GM23338 (cell line): Measurements from ENCODE around the gene TLX1. TPM values are rescaled to one million over a fixed set of nuclear protein-coding genes. Genes with fewer than 3 reads are reported as not detected.

Experiments
- ATAC-seq: fragments of 200-7000 bp; cut with Tn5 transposase; 3 replicates; pipeline ENCODE4 v1.9.1; 2020
- DNase-seq: peaks from one replicate; pipeline ENCODE4 v3.0.0-alpha.2; 2015; ENCODE audit warnings: low spot score
- H2AFZ ChIP-seq: fragments of 200-600 bp; sonication (generic); 2 replicates; pipeline ENCODE4 v1.8.0; 2016; ENCODE audit warnings: antibody characterized with exemption, mild to moderate bottlenecking, moderate library complexity
- H3F3A ChIP-seq: fragments of 200-600 bp; sonication (generic); replicated peaks from 2 replicates; pipeline ENCODE4 v1.8.0; 2017; ENCODE audit warnings: antibody characterized with exemption, mixed run types, low read depth
- H3K27ac ChIP-seq: fragments of 200-600 bp; sonication (generic); 2 replicates; pipeline ENCODE4 v1.6.1; 2016; ENCODE audit warnings: low read depth
- H3K27me3 ChIP-seq: fragments of 200-600 bp; sonication (generic); 2 replicates; pipeline ENCODE4 v1.8.0; 2016; ENCODE audit warnings: mild to moderate bottlenecking, mixed run types, moderate library complexity; ENCODE audit not compliant: insufficient read depth
- H3K36me3 ChIP-seq: fragments of 200-600 bp; sonication (generic); 2 replicates; pipeline ENCODE4 v1.8.0; 2016; ENCODE audit warnings: mild to moderate bottlenecking; ENCODE audit not compliant: insufficient read depth
- H3K4me1 ChIP-seq: fragments of 200-600 bp; sonication (generic); 2 replicates; pipeline ENCODE4 v1.8.0; 2016; ENCODE audit warnings: mild to moderate bottlenecking, moderate library complexity; ENCODE audit not compliant: insufficient read depth
- H3K4me2 ChIP-seq: fragments of 200-600 bp; sonication (generic); 2 replicates; pipeline ENCODE4 v1.7.1; 2017; ENCODE audit warnings: mixed run types
- H3K4me3 ChIP-seq: fragments of 200-600 bp; sonication (generic); 2 replicates; pipeline ENCODE4 v1.6.1; 2016; ENCODE audit warnings: mixed run types
- H3K79me2 ChIP-seq: fragments of 200-600 bp; sonication (generic); replicated peaks from 2 replicates; pipeline ENCODE4 v1.8.0; 2017; ENCODE audit warnings: mild to moderate bottlenecking; ENCODE audit not compliant: insufficient read depth
- H3K9me2 ChIP-seq: fragments of 200-600 bp; sonication (generic); 2 replicates; pipeline ENCODE4 v1.8.0; 2017; ENCODE audit not compliant: insufficient read depth
- H4K20me1 ChIP-seq: fragments of 200-600 bp; sonication (generic); replicated peaks from 2 replicates; pipeline ENCODE4 v1.8.0; 2017; ENCODE audit warnings: mild to moderate bottlenecking; ENCODE audit not compliant: insufficient read depth
- H3K27ac Mint-ChIP-seq: 2 replicates; pipeline ENCODE4 v1.8.0; 2020; ENCODE audit warnings: inconsistent platforms, mild to moderate bottlenecking, moderate library complexity, mixed read lengths
- H3K27me3 Mint-ChIP-seq: 3 replicates; pipeline ENCODE4 v1.8.0; 2022; ENCODE audit warnings: low read depth, mild to moderate bottlenecking, moderate library complexity, mixed read lengths, inconsistent platforms; ENCODE audit not compliant: insufficient read depth, poor library complexity
- H3K36me3 Mint-ChIP-seq: 3 replicates; pipeline ENCODE4 v1.8.0; 2021; ENCODE audit warnings: low read depth, mild to moderate bottlenecking, inconsistent platforms, moderate library complexity, mixed read lengths
- H3K4me1 Mint-ChIP-seq: 3 replicates; pipeline ENCODE4 v1.8.0; 2020; ENCODE audit warnings: mild to moderate bottlenecking, inconsistent platforms, mixed read lengths
- H3K4me3 Mint-ChIP-seq: 3 replicates; pipeline ENCODE4 v1.8.0; 2021; ENCODE audit warnings: moderate library complexity, mild to moderate bottlenecking, inconsistent platforms, mixed read lengths
- H3K9me3 Mint-ChIP-seq: 3 replicates; pipeline ENCODE4 v1.8.0; 2020; ENCODE audit warnings: moderate library complexity, mild to moderate bottlenecking, inconsistent platforms, mixed read lengths
- CREB1 ChIP-seq: fragments of 250-450 bp; sonication (Bioruptor Pico); IDR thresholded peaks from 2 replicates; pipeline ENCODE4 v1.5.0; 2020; ENCODE audit warnings: low read depth, mild to moderate bottlenecking, moderate library complexity
- CTCF ChIP-seq, 2 experiments: fragments of 200-600 bp in 1 of 2; sonication (generic) in 1 of 2; conservative IDR thresholded peaks; 2 replicates each; pipeline versions ENCODE4 v1.5.1 to v1.6.1; 2016 to 2017; ENCODE audit warnings: antibody characterized with exemption in 2 of 2, low read depth in 2 of 2, mild to moderate bottlenecking in 2 of 2, moderate library complexity in 1 of 2
- ETS1 ChIP-seq: IDR thresholded peaks from 2 replicates; pipeline ENCODE4 v1.6.1; 2016; ENCODE audit warnings: antibody characterized with exemption
- EZH2 ChIP-seq: fragments of 200-600 bp; sonication (generic); IDR thresholded peaks from one replicate; pipeline ENCODE4 v1.8.0; 2017; ENCODE audit warnings: antibody characterized with exemption, mild to moderate bottlenecking, low read depth; ENCODE audit not compliant: unreplicated experiment
- EZH2phosphoT487 ChIP-seq: fragments of 200-600 bp; sonication (generic); IDR thresholded peaks from one replicate; pipeline ENCODE4 v1.8.1; 2018; ENCODE audit warnings: antibody characterized with exemption; ENCODE audit not compliant: unreplicated experiment
- JUNB ChIP-seq: IDR thresholded peaks from one replicate; pipeline ENCODE4 v1.6.1; 2016; ENCODE audit warnings: antibody characterized with exemption; ENCODE audit not compliant: unreplicated experiment
- NANOG ChIP-seq: IDR thresholded peaks from 2 replicates; pipeline ENCODE4 v1.6.1; 2016; ENCODE audit warnings: antibody characterized with exemption, borderline replicate concordance
- POLR2AphosphoS5 ChIP-seq: IDR thresholded peaks from 2 replicates; pipeline ENCODE4 v1.6.1; 2016; ENCODE audit warnings: antibody characterized with exemption, low read depth
- REST ChIP-seq: IDR thresholded peaks from one replicate; pipeline ENCODE4 v1.6.1; 2018; ENCODE audit warnings: antibody characterized with exemption; ENCODE audit not compliant: unreplicated experiment
- STAT1 ChIP-seq: IDR thresholded peaks from one replicate; pipeline ENCODE4 v1.6.1; 2016; ENCODE audit warnings: antibody characterized with exemption; ENCODE audit not compliant: unreplicated experiment
- ZNF114 ChIP-seq: fragments of 250-450 bp; sonication (Bioruptor Pico); IDR thresholded peaks from 2 replicates; pipeline ENCODE4 v1.5.0; 2020; ENCODE audit warnings: mild to moderate bottlenecking, moderate library complexity
- ZNF331 ChIP-seq: fragments of 250-450 bp; sonication (Bioruptor Pico); IDR thresholded peaks from 2 replicates; pipeline ENCODE4 v1.5.0; 2020; ENCODE audit warnings: low read depth, mild to moderate bottlenecking, moderate library complexity
- ZNF462 ChIP-seq: fragments of 250-450 bp; sonication (Bioruptor Pico); IDR thresholded peaks from 2 replicates; pipeline ENCODE4 v1.5.0; 2020; ENCODE audit warnings: mild to moderate bottlenecking, moderate library complexity
- polyA plus RNA-seq: library from polyadenylated mRNA; unstranded; fragments of >200 nt; fragmentation: Nextera tagmentation; extraction: Ambion mirVana; gene quantifications from 2 replicates; pipeline ENCODE4 v1.2.1, GENCODE V29; 2016
- total RNA-seq: library from RNA; depleted of rRNA; stranded (reverse); fragments of >200 nt; shearing (Covaris generic); gene quantifications from 2 replicates; pipeline ENCODE4 v1.2.3, GENCODE V29; 2014

Gene TLX1
- total and polyA plus RNA-seq, 2 experiments from 2014 or later = not detected

GRCh38 chr10:101165736-101166135 lies 34.6 kb downstream of the TLX1 start:
- no peak overlapping the region for H2AFZ ChIP-seq
- no peaks in the 10 kb centered on the region for H3K9me2 ChIP-seq
- Mint-ChIP-seq H3K36me3 (no peaks in the 10 kb centered on the region), H3K4me3 (no peak overlapping the region), H3K27me3 (peaks cover 17% of the 10 kb centered on the region), H3K4me1 (peaks cover 20% of the 10 kb centered on the region), H3K9me3 (no peaks in the 10 kb centered on the region; the same call in 2 of the 3 replicates), H3K27ac (no peak overlapping the region)
- H3K36me3 ChIP-seq = no peaks in the 10 kb centered on the region
- TF ChIP-seq REST (no peak), ETS1 (no peak), EZH2 (no peak), NANOG (no peak), ZNF114 (CRISPR knock-in tag) (no peak), EZH2phosphoT487 (no peak), CREB1 (CRISPR knock-in tag) (no peak), STAT1 (no peak), ZNF462 (CRISPR knock-in tag) (no peak), JUNB (no peak), POLR2AphosphoS5 (no peak), CTCF (conservative IDR thresholded peaks at IDR 0.05; ENCODE audit: low read depth in 2 of 2) (no peak), ZNF331 (CRISPR knock-in tag) (no peak)
- H3K27ac ChIP-seq = no peak overlapping the region
- H3K79me2 ChIP-seq = no peaks in the 10 kb centered on the region
- no peak overlapping the region for H3K4me3 ChIP-seq
- 0 out of 2 replicates have a peak, but pooled peaks cover 2% of the 10 kb centered on the region for H3F3A ChIP-seq
- H3K27me3 ChIP-seq = peaks cover 13% of the 10 kb centered on the region
- ATAC-seq = no peak
- H3K4me2 ChIP-seq = no peak overlapping the region
- DNase-seq = no peak
- H3K4me1 ChIP-seq = peaks cover 6% of the 10 kb centered on the region; the same call in 1 of the 2 replicates
- no peaks in the 10 kb centered on the region for H4K20me1 ChIP-seq
